Measurements from ENCODE around the gene HS2ST1.
"Not testable (repeated sequence)": the region's sequence is repeated elsewhere in the genome, so short reads cannot be mapped to it uniquely, and the experiment has no call there.

GRCh38 chr1:86899401-86899800, 15.0 kb upstream of the HS2ST1 start:
- TF ChIP-seq CTCF, POLR2A, EP300 (IDR thresholded peaks at IDR 0.05): not testable (repeated sequence)

All from ovary (tissue), 3 donors.